GM12865 (cell line): ENCODE data around the gene SMARCD1.

Experiments
- DNase-seq: peaks from one replicate; pipeline ENCODE4 v3.0.0; 2010; ENCODE audit warnings: low read depth
- H3K4me3 ChIP-seq: 2 replicates; pipeline ENCODE4 v1.5.1; 2011; ENCODE audit warnings: mild to moderate bottlenecking, low read depth, low read length, control low read depth
- TF ChIP-seq, protein P1 (sequence below): IDR thresholded peaks from 2 replicates; pipeline ENCODE4 v1.5.1; 2011; ENCODE audit warnings: low read length, control low read depth, low read depth, inconsistent platforms; ENCODE audit not compliant: insufficient read depth; ENCODE audit errors: missing control alignments

SMARCD1 gene

DNA sequence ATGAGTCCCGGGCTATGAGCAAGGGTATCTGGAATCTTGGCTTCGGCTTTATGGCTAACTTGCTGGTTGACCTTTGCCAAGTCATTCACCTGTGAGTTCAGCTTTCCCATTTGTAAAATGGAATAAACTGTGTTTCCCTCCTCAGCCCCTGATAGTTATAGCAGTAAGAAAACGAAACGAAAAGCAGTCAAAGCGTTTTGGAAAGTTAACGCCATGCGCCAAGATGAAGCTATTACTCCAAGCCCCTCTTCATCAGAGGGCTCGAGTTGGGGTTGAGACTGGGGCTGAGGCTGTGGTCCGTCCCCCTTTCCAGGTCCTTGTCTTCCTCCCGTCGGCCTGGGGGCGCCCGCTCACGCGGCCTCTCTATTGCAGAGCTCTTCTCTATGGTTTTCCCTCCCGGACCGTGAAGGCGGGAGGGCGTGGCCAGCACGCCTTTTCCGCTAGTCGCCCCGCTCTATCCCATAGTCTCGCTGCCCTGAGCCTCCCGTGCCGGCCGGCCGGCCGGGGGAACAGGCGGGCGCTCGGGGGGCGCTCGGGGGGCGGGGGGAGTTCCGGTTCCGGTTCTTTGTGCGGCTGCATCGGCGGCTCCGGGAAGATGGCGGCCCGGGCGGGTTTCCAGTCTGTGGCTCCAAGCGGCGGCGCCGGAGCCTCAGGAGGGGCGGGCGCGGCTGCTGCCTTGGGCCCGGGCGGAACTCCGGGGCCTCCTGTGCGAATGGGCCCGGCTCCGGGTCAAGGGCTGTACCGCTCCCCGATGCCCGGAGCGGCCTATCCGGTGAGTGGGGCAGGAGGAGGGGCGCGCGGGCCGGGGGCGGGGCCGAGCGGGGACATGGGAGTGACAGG lies at the start of gene SMARCD1:
SMARCD1 (plus strand) TSS at position 568 of the 840 bp plus-strand sequence; CDS start at position 596, 28 bp downstream.
- TF ChIP-seq, protein P1, sequence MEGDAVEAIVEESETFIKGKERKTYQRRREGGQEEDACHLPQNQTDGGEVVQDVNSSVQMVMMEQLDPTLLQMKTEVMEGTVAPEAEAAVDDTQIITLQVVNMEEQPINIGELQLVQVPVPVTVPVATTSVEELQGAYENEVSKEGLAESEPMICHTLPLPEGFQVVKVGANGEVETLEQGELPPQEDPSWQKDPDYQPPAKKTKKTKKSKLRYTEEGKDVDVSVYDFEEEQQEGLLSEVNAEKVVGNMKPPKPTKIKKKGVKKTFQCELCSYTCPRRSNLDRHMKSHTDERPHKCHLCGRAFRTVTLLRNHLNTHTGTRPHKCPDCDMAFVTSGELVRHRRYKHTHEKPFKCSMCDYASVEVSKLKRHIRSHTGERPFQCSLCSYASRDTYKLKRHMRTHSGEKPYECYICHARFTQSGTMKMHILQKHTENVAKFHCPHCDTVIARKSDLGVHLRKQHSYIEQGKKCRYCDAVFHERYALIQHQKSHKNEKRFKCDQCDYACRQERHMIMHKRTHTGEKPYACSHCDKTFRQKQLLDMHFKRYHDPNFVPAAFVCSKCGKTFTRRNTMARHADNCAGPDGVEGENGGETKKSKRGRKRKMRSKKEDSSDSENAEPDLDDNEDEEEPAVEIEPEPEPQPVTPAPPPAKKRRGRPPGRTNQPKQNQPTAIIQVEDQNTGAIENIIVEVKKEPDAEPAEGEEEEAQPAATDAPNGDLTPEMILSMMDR, result peak; percentile 54
- peak within 1 kb of the TSS; percentile 89 for H3K4me3 ChIP-seq
- DNase-seq, result peak; percentile 95

DNA sequence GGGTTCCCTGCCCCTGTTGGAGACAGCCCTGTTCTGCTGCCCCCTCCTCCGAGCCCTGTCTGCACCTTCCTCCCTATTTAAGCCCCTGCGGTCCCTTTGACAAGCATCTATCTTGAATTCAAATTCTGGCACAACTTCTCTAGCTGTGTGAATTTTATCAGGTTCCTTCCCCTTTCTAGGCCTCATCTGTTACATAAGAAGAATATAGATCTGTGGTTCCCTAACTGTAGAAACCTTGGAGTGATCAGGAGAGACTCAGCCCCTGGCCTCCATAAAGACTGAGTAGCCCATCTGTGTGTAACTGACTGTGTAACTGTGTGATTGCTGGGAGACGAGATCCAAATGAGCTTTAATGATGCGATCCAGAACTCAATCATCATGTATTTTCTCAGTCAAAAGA lies 46.8 kb upstream of the SMARCD1 start:
- H3K4me3 ChIP-seq, result no peak overlapping the region
- DNase-seq, result no peak
- TF ChIP-seq, protein P1, result no peak

DNA sequence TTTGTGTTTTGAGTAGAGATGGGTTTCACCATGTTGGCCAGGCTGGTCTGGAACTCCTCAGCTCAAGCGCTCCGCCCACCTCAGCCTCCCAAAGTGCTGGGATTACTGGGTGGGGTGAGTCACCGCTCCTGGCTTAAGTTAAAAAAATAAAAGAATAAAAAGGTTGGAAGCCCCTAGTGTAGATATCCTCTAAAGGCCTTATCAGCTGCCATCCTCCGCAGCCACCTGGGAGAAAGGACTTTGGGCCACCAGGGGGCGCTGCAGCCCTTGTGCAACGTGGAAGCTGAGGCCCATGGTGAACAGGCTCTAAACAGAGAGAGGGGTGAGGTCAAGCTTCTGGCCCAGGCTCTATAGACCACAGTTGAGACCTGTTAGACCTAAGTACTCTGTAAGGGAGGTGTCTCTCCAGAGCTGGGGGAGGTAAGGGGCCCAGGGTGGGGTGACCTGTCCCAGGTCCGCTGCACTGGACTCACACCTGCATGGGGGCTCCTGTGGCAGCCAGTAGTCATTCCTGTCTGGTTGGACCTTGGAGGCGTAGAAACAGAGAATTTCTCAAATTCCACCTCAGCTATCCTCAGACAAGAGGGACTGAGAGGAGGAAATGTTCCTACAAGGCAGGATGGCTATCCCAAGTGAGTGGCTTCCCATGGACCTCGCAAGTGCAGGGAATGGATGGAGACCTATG lies 45.8 kb upstream of the SMARCD1 start:
- no peak overlapping the region for H3K4me3 ChIP-seq
- DNase-seq, result peak; percentile 86
- TF ChIP-seq, protein P1, result peak; percentile 93

DNA sequence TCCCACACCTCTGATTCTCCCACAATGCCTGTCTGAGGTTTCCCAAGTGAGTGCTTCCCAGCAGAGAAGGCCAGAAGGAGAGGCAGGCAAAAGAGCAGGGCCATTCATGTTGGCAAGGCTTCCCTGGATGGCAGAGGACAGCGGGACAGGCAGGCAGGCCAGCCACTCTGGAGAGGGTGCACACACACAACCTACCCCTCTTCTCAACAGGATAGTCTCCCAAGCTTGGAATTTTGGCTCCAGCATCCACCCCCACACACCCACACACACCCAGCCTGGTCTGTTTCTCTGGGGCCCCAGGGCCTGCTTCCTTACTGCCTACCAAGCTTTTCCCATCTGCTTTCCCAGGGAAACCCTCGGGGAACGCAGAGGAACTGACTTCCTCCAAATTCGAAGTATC lies 44.5 kb upstream of the SMARCD1 start:
- no peak for DNase-seq

DNA sequence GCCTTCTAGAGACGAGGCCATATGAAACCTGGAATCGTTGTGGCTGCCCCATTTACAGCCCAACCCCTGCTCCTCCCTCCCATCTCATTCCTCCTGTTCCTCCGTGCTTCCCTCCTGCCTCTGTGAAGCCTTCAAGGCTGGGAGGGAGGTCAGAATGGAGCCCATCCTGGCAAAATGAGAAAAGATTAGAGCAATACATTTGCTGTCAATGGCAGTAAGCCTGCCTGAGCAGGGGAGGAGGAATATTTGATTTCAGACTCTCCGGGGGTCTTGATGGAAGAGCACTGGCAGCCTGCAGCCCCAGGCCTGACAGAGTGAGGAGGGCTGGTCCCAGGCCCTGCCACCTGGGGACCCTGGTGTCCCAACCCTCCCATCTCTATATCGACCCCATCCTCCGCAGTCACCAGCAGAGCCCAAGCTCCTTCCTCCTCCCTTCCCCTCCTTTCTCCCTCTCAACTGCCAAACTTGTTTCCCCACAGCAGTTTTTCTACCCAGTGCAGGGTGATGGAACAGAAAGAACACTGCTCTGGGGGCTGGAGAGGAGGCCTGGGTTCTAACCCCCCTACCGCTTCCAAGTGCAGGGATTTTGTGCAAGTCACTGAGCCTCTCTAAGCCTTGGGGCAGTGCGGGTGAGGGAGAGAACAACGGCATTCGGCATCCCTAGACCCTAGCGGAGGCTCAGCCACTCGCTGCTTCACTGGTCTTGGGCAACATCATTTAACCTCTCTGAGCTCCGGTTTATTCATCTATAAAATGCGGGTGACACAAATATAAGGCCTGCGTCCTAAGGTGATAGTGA lies 43.9 kb upstream of the SMARCD1 start:
- no peak overlapping the region for H3K4me3 ChIP-seq

More for the DNA sequence above, 44.5 kb upstream of the SMARCD1 start:
- no peak overlapping the region for H3K4me3 ChIP-seq
- TF ChIP-seq, protein P1, result no peak

DNA sequence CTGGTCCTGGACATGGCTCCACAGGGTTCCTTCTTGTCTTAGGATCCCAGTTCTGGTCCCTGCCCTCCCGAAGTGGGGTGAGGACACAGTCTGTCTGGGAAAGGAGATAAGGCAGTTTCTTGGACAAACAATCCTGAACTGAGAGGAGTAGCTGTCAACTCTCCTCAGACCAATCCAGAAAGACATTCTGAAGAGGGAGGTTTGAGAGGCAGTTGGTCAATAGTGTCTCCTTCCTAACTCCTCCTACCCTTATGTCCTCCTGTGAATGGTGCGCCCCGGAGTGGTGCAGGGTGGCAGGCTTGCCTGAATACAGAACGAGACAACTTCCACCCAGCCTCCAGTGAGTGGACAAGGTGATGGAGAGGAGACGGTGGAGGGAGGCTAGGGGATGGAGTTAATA lies 43.2 kb upstream of the SMARCD1 start:
- TF ChIP-seq, protein P1, result no peak
- DNase-seq, result no peak
- no peak overlapping the region for H3K4me3 ChIP-seq

More for the DNA sequence above, 43.9 kb upstream of the SMARCD1 start:
- TF ChIP-seq, protein P1, result no peak
- DNase-seq, result no peak
